Stimulated activated CD8-positive, alpha-beta memory T cell treated with anti-CD3 and anti-CD28 coated beads, Interleukin-12 subunit alpha, Interleukin-12 subunit beta, amount 100 ng/mL, for 24 hours (primary cell): ENCODE results near the gene IGSF11.
"Not testable (repeated sequence)": the region's sequence is repeated elsewhere in the genome, so short reads cannot be mapped to it uniquely, and the experiment has no call there.

Experiments
- DNase-seq: peaks from one replicate; pipeline ENCODE4 v3.0.0-alpha.2; 2020; ENCODE audit errors: extremely low read depth

IGSF11 gene

GRCh38 chr3:118868051-118868450 is 166.6 kb downstream of the IGSF11 start:
- DNase-seq, result no peak

DNA sequence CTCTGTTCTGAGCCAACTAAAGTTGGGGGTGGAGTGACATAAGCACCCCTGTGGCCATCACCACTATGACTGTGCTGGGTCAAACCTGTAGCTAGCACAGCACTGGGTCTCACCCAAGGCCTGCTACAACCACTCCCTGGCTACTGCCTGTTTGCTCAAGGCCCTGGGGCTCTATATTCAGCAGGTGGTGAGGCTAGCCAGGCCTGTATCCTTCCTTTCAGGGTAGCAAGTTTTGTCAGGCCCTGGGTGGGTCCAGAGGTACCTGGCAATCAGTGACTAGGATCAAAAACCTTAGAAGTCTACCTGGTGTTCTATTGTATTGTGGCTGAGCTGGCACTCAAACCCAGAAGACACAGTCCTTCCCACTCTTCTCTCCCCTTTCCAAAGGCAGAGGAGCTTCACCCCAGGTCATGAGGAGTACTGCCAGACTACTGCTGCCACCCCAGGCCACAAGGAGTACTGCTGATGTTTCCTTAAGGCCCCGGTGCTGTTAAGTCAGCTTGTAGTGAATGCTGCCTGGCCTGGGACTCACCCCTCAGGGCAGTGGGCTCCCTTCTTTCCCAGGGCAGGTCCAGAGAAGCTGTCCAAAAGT is 170.8 kb downstream of the IGSF11 start:
- DNase-seq, result no peak

GRCh38 chr3:118859950-118860349 is 174.7 kb downstream of the IGSF11 start:
- no peak for DNase-seq

DNA sequence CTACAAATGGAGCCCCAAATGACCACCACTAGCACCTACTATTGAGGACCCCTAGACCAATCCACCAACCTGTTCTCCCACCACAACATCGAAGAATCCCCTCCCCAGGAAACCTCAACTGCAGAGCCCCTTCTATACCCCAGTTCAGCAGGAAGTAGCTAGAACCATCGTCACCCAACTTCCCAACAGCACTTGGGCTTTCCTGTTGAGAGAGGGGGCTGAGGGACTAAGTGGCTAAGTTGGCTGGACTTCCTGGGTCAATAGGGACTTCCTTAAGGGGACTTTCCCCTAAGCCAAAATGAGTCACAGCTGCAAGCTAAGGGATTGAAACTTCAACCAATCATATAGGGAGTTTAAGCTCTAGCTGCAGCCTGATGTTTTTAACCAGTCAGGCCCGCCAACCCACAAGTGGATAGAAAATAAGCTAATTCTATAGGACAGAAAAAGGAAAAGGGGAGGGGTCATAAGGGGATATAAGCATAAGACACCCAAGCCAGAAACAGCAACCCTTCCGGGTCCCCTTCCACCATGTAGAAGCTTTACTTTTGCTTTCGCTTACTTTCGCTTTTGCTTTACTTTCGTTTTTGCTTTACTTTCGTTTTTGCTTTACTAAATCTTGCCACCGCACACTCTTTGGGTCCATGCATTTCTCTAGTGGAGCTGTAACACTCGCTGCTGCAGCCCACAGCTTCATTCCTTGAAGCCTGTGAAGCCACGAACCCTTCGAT is 183.0 kb downstream of the IGSF11 start:
- DNase-seq, result not testable (repeated sequence)

DNA sequence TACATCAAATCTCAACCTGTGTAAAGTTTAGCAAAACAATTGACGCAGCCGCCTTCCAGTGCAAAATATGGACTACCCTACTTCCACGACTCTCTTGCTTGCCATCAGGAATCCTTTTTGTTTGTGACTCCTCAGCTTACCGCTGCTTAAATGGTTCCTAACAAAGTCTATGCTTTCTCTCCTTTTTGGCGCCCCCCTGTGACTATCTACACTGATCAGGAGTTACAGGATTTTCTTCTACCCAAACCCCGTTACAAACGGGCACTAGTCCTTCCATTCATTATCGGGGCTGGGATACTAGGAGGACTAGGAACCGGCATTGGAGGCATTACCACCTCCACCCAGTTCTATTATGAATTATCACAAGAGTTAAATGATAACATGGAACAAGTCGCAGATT is 184.0 kb downstream of the IGSF11 start:
- no peak for DNase-seq
